HCT116 (cell line): Measurements from ENCODE around the gene ITK. TPM values are rescaled to one million over a fixed set of nuclear protein-coding genes. Genes with fewer than 3 reads are reported as not detected.

Source experiments
- ATAC-seq: fragments of 200-7000 bp; cut with Tn5 transposase; 2 replicates; pipeline ENCODE4 v1.9.1; 2020; ENCODE audit warnings: mild to moderate bottlenecking, moderate library complexity
- BruUV-seq: library from RNA; stranded (reverse); fragments of 400-500 nt; replicated peaks from 2 replicates; lab custom pipeline; 2021; lab: Mats Ljungman, UMichigan
- CTCF ChIA-PET: fragments of 300-600 bp; sonication (Branson Sonifier 250); formaldehyde crosslinking; loops from one replicate; lab custom pipeline; 2021; ENCODE audit warnings: antibody characterized with exemption; lab: Charles Lee
- POLR2A ChIA-PET: fragments of 300-600, 350-600 bp; sonication (Branson Sonifier 250); formaldehyde crosslinking; loops from one replicate; lab custom pipeline; 2021; ENCODE audit warnings: antibody characterized with exemption; lab: Charles Lee
- RAD21 ChIA-PET, 2 experiments: fragments of 300-600 bp; sonication (Branson Sonifier 250); formaldehyde crosslinking; loops; one replicate each; lab custom pipeline; 2023; ENCODE audit warnings: low total read pairs in 2 of 2; ENCODE audit not compliant: uncharacterized antibody in 2 of 2, unreplicated experiment in 2 of 2, low non-redundant PET in 1 of 2; lab: Charles Lee
- DNase-seq: peaks from one replicate; pipeline ENCODE4 v3.0.0-alpha.2; 2010; ENCODE audit warnings: low read depth, low spot score
- H2AFZ ChIP-seq: fragments of 200-600 bp; shearing (Covaris generic), sonication (generic); 2 replicates; pipeline ENCODE4 v1.6.1; 2017; ENCODE audit warnings: low read depth, mixed run types, mixed read lengths, antibody characterized with exemption, low read length; ENCODE audit not compliant: poor library complexity, severe bottlenecking
- H3K27ac ChIP-seq: 2 replicates; pipeline ENCODE4 v1.5.1; 2012; ENCODE audit warnings: low read depth, low read length
- H3K27me3 ChIP-seq: fragments of 200-600 bp; sonication (generic); 2 replicates; pipeline ENCODE4 v1.6.1; 2016; ENCODE audit warnings: mixed run types, low read length, mixed read lengths; ENCODE audit not compliant: insufficient read depth
- H3K36me3 ChIP-seq, 2 experiments: fragments of 200-500 bp in 1 of 2; fragments of 200-600 bp in 1 of 2; sonication (Bioruptor generic) in 1 of 2; sonication (generic) in 1 of 2; 2 replicates each; pipeline versions ENCODE4 v1.5.1 to v1.6.1; 2014 to 2016; ENCODE audit warnings: low read length in 2 of 2, inconsistent platforms in 1 of 2, mixed read lengths in 1 of 2, mixed run types in 1 of 2; ENCODE audit not compliant: insufficient read depth in 2 of 2, control insufficient read depth in 1 of 2
- H3K4me1 ChIP-seq, 2 experiments: fragments of 200-600 bp in 1 of 2; sonication (generic) in 1 of 2; 2 replicates each; pipeline versions ENCODE4 v1.5.1 to v1.6.1; 2012 to 2017; ENCODE audit warnings: low read length in 2 of 2, inconsistent platforms in 1 of 2, mild to moderate bottlenecking in 1 of 2, mixed read lengths in 1 of 2, mixed run types in 1 of 2, moderate library complexity in 1 of 2; ENCODE audit not compliant: insufficient read depth in 2 of 2, control insufficient read depth in 1 of 2
- H3K4me2 ChIP-seq: fragments of 200-600 bp; sonication (generic); 2 replicates; pipeline ENCODE4 v1.6.1; 2017; ENCODE audit warnings: mixed run types, low read length, mixed read lengths
- H3K4me3 ChIP-seq, 2 experiments: fragments of 200-600 bp in 1 of 2; sonication (generic) in 1 of 2; replicated peaks in 1 of 2; 2 replicates each; pipeline ENCODE4 v1.5.1; 2011 to 2016; ENCODE audit warnings: low read length in 2 of 2, control low read depth in 1 of 2, low read depth in 1 of 2, mild to moderate bottlenecking in 1 of 2, mixed read lengths in 1 of 2, mixed run types in 1 of 2
- H3K79me2 ChIP-seq: fragments of 200-600 bp; sonication (generic); 2 replicates; pipeline ENCODE4 v1.6.1; 2017; ENCODE audit warnings: mild to moderate bottlenecking, mixed run types, low read length, moderate library complexity, mixed read lengths; ENCODE audit not compliant: insufficient read depth
- H3K9ac ChIP-seq: fragments of 200-600 bp; sonication (generic); 2 replicates; pipeline ENCODE4 v1.6.1; 2016; ENCODE audit warnings: low read length, mixed read lengths
- H3K9me2 ChIP-seq: fragments of 200-600 bp; sonication (generic), shearing (Covaris generic); 2 replicates; pipeline ENCODE4 v1.6.1; 2017; ENCODE audit warnings: mixed run types, mild to moderate bottlenecking, moderate library complexity; ENCODE audit not compliant: insufficient read depth
- H3K9me3 ChIP-seq, 2 experiments: fragments of 200-500 bp in 1 of 2; fragments of 200-600 bp in 1 of 2; sonication (Bioruptor generic) in 1 of 2; sonication (generic) in 1 of 2; 2 replicates each; pipeline ENCODE4 v1.6.1; 2014 to 2017; ENCODE audit warnings: low read length in 2 of 2, mixed read lengths in 2 of 2, inconsistent platforms in 1 of 2, low read depth in 1 of 2, mild to moderate bottlenecking in 1 of 2, mixed run types in 1 of 2, moderate library complexity in 1 of 2; ENCODE audit not compliant: control insufficient read depth in 1 of 2, insufficient read depth in 1 of 2
- H4K20me1 ChIP-seq: fragments of 200-600 bp; sonication (generic), shearing (Covaris generic); 2 replicates; pipeline ENCODE4 v1.6.1; 2017; ENCODE audit warnings: mixed run types, mild to moderate bottlenecking, moderate library complexity; ENCODE audit not compliant: insufficient read depth
- CEBPB ChIP-seq: IDR thresholded peaks from 2 replicates; pipeline ENCODE4 v1.6.1; 2012; ENCODE audit warnings: low read depth
- EGR1 ChIP-seq: IDR thresholded peaks from 2 replicates; pipeline ENCODE4 v1.6.1; 2012; ENCODE audit warnings: low read depth
- EZH2 ChIP-seq: fragments of 200-600 bp; sonication (generic); IDR thresholded peaks from 2 replicates; pipeline ENCODE4 v1.6.1; 2017; ENCODE audit warnings: antibody characterized with exemption, mixed run types
- FOSL1 ChIP-seq: IDR thresholded peaks from 2 replicates; pipeline ENCODE4 v1.6.1; 2012; ENCODE audit warnings: low read depth
- SIN3A ChIP-seq: IDR thresholded peaks from 2 replicates; pipeline ENCODE4 v1.6.1; 2012; ENCODE audit warnings: low read depth
- YY1 ChIP-seq: IDR thresholded peaks from 2 replicates; pipeline ENCODE4 v1.6.1; 2011; ENCODE audit warnings: low read length, low read depth, moderate library complexity, mild to moderate bottlenecking; ENCODE audit not compliant: insufficient replicate concordance; ENCODE audit errors: extremely low read depth
- intact Hi-C: fragments of 100-400 bp; cut with micrococcal nuclease; formaldehyde crosslinking; loops from 2 replicates; pipeline ENCODE4 v1.10.0; 2022
- total RNA-seq: library from RNA; stranded (reverse); gene quantifications from one replicate; pipeline ENCODE4 v1.2.1, GENCODE V29; 2021; ENCODE audit not compliant: unreplicated experiment
- TF ChIP-seq, protein P1 (sequence below): IDR thresholded peaks from 2 replicates; pipeline ENCODE4 v1.6.1; 2012

The ITK gene
- total RNA-seq, 1 experiment from 2014 or later, result 0.37 TPM

DNA sequence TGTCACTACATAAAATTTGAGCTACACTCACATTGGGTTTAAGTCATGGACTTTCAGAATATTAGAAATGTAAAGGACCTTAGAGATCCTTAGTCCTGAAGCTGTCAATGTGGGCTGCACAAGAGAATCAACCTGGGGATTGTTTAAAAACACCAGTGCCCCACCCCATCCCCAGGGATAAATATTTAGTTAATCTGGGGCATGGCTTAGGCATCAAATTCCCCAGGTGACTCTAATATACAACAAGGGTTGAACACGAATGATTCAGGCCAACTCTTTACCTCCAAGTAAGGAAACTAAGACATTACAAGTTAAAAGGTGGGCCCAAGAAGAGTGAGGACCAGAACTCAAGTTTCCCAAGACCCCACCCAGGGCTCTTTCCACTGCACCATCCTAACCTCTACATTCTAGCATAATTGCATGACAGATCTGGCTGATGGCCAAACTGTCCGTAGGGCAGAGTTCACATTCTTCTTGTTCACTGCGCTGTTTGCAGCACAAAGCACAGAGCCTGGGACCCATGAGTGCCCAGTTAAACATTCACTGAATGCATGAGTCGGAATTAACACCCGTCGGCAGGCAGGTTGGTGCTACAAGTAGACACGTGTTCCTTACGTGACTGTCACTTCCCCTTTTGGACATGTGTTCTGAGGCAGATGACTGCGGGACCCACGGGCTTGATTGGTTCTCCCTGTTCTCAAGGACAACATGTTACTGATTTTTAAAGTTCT, 110.5 kb downstream of the ITK start:
- peak; percentile 60 for ATAC-seq
- no peaks in the 10 kb centered on the region; the same call in 1 of the 2 replicates for H3K9me2 ChIP-seq
- H3K27ac ChIP-seq, result no peak overlapping the region
- ChIA-PET RAD21 (no interaction called here), POLR2A (no interaction called here)
- intact Hi-C loops, result no loop called here
- no peak overlapping the region for H3K4me3 ChIP-seq
- no peak overlapping the region for H2AFZ ChIP-seq
- H4K20me1 ChIP-seq, result no peaks in the 10 kb centered on the region
- peak overlapping the region; percentile 47 for H3K4me2 ChIP-seq
- H3K9ac ChIP-seq, result no peak overlapping the region
- H3K79me2 ChIP-seq, result no peaks in the 10 kb centered on the region
- no TSS peak for BruUV-seq
- TF ChIP-seq, protein P1, sequence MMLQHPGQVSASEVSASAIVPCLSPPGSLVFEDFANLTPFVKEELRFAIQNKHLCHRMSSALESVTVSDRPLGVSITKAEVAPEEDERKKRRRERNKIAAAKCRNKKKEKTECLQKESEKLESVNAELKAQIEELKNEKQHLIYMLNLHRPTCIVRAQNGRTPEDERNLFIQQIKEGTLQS, result no peak
- TF ChIP-seq FOSL1 (no peak), CEBPB (no peak), YY1 (no peak), EGR1 (no peak)
- TF ChIP-seq, all 23 proteins: peak for 0
- DNase-seq, result no peak
- CTCF ChIA-PET, result no interaction called here
- H3K36me3 ChIP-seq, result 0 out of 4 replicates have a peak, but pooled peaks cover 0 to 5% of the 10 kb centered on the region in 2 experiments
- H3K4me1 ChIP-seq, result peaks cover 10 to 19% of the 10 kb centered on the region in 2 experiments
- H3K9me3 ChIP-seq, result no peaks in the 10 kb centered on the region
- H3K27me3 ChIP-seq, result no peaks in the 10 kb centered on the region

DNA sequence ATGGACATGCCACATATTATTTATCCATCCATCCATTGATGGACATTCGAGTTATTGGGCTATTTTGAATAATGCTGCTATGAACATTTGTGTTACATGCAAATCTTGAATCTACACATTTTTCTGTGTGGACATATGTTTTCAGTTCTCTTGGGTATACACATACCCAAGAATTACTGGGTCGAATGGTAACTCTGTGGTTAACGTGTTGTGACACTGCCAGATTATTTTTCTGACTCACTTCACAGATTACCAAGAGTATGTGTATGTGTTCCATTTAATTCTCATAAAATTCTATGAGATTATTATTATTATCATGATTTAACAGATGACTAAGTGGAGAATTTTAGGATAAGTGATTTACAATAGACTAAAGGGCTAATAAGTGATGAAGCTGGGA, 112.0 kb downstream of the ITK start:
- Histone ChIP-seq H3K9me2 (no peaks in the 10 kb centered on the region; the same call in 1 of the 2 replicates), H3K9ac (no peak overlapping the region), H4K20me1 (no peaks in the 10 kb centered on the region), H3K27me3 (no peaks in the 10 kb centered on the region), H3K4me3 (no peak overlapping the region), H3K4me2 (no peak overlapping the region), H3K79me2 (no peaks in the 10 kb centered on the region), H3K36me3 (0 out of 4 replicates have a peak, but pooled peaks cover 0 to 2% of the 10 kb centered on the region in 2 experiments), H3K9me3 (no peaks in the 10 kb centered on the region), H3K27ac (no peak overlapping the region), H3K4me1 (peaks cover 10 to 19% of the 10 kb centered on the region in 2 experiments), H2AFZ (no peak overlapping the region)
- intact Hi-C loops, result no loop called here
- RAD21 ChIA-PET, result no interaction called here
- DNase-seq, result no peak
- ATAC-seq, result no peak
- POLR2A ChIA-PET, result no interaction called here
- TF ChIP-seq EZH2 (no peak), SIN3A (no peak), CEBPB (no peak)
- BruUV-seq, result no TSS peak
- CTCF ChIA-PET, result no interaction called here
